Measurements from ENCODE around the gene CBY2.

- no peak for TF ChIP-seq EZH2phosphoT487 (IDR thresholded peaks at IDR 0.05; ENCODE audit: borderline replicate concordance, low read length)
- no peak for TF ChIP-seq EZH2 (IDR thresholded peaks at IDR 0.05; ENCODE audit: low read length, unreplicated experiment)
These were observed 48.4 kb downstream of the CBY2 start for GRCh38 chr13:45750566-45750965.
